Activated CD8-positive, alpha-beta T cell treated with anti-CD3 and anti-CD28 coated beads for 36 hours (primary cell): Measurements from ENCODE around the gene OXLD1. TPM values are rescaled to one million over a fixed set of nuclear protein-coding genes. Genes with fewer than 3 reads are reported as not detected.

Experiments used
- ATAC-seq: fragments of 200-7000 bp; cut with Tn5 transposase; one replicate; pipeline ENCODE4 v1.10.0; 2021; ENCODE audit warnings: mild to moderate bottlenecking, moderate library complexity
- CTCF ChIA-PET: fragments of 350-600 bp; sonication (Branson Sonifier 250); formaldehyde crosslinking; loops from one replicate; lab custom pipeline; 2021; ENCODE audit warnings: antibody characterized with exemption; lab: Charles Lee
- POLR2A ChIA-PET: fragments of 350-600 bp; sonication (Branson Sonifier 250); formaldehyde crosslinking; loops from one replicate; lab custom pipeline; 2021; ENCODE audit warnings: antibody characterized with exemption; lab: Charles Lee
- DNase-seq: peaks from one replicate; pipeline ENCODE4 v3.0.0-alpha.2; 2020
- H3K27ac Mint-ChIP-seq: one replicate; pipeline ENCODE4 v1.8.0; 2021; ENCODE audit warnings: mild to moderate bottlenecking, mixed read lengths
- H3K27me3 Mint-ChIP-seq: one replicate; pipeline ENCODE4 v1.8.0; 2021; ENCODE audit warnings: mixed read lengths
- H3K36me3 Mint-ChIP-seq: one replicate; pipeline ENCODE4 v1.8.0; 2021; ENCODE audit warnings: low read depth, mixed read lengths
- H3K4me1 Mint-ChIP-seq: one replicate; pipeline ENCODE4 v1.8.0; 2021; ENCODE audit warnings: low read depth, mixed read lengths
- H3K4me3 Mint-ChIP-seq: one replicate; pipeline ENCODE4 v1.8.0; 2021; ENCODE audit warnings: mild to moderate bottlenecking, moderate library complexity, mixed read lengths
- H3K9me3 Mint-ChIP-seq: one replicate; pipeline ENCODE4 v1.8.0; 2021; ENCODE audit warnings: mixed read lengths
- CTCF ChIP-seq: fragments of 200-600 bp; IDR thresholded peaks from one replicate; pipeline ENCODE4 v1.8.0; 2022; ENCODE audit warnings: antibody characterized with exemption, mild to moderate bottlenecking
- intact Hi-C: fragments of 100-400 bp; cut with micrococcal nuclease; formaldehyde crosslinking; loops from one replicate; pipeline ENCODE4 v1.10.0; 2022
- total RNA-seq, 2 experiments: library from RNA; stranded (reverse); gene quantifications; one replicate each; pipeline ENCODE4 v1.2.3, GENCODE V29; 2021

OXLD1 gene
- total RNA-seq, 2 experiments from 2014 or later = 50.1 to 52.6 TPM

GRCh38 chr17:81672504-81672903 is 6.1 kb upstream of the OXLD1 start:
- no peak for DNase-seq
- ChIA-PET CTCF (no interaction called here), POLR2A (interaction anchor here (1.2 to 4.0 kb wide), 2 partner anchors 11 to 43 kb away, joined by 5 to 27 read pairs; partner anchors contain the start of genes ARL16 and HGS)
- ATAC-seq = no peak
- Mint-ChIP-seq H3K9me3 (no peaks in the 10 kb centered on the region), H3K4me3 (no peak overlapping the region), H3K36me3 (peaks cover 50% of the 10 kb centered on the region), H3K27me3 (no peaks in the 10 kb centered on the region), H3K4me1 (peaks cover 18% of the 10 kb centered on the region), H3K27ac (no peak overlapping the region)
- intact Hi-C loops = no loop called here
- no peak for TF ChIP-seq CTCF

DNA sequence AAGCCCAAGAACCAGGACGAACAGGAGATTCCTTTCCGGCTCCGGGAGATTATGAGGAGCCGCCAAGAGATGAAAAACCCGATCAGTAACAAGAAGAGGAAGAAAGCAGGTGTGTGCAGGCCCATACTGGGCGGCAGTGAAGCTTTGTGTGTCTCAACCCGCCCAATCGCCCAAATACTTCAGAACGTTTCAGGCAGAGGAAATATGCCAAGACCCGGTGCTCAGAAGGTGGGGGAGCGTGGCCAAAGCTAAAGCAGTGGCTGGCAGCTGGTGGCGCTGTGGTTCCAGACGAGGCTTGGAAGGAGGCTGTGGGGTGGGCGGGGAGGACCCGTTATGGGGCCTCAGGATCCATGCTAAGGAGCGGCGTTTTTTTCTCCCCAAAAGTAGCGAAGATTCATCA is 1.3 kb upstream of the OXLD1 start:
- Mint-ChIP-seq H3K27me3 (no peaks in the 10 kb centered on the region), H3K36me3 (peaks cover 66% of the 10 kb centered on the region), H3K27ac (peak overlapping the region; percentile 87), H3K4me1 (peaks cover 42% of the 10 kb centered on the region), H3K4me3 (peak overlapping the region; percentile 88), H3K9me3 (peaks cover 2% of the 10 kb centered on the region)
- CTCF ChIA-PET = no interaction called here
- no peak for ATAC-seq
- intact Hi-C loops = no loop called here
- no peak for TF ChIP-seq CTCF
- DNase-seq = no peak
- POLR2A ChIA-PET = interaction anchor here (1.0 to 3.8 kb wide), 3 partner anchors 9 to 180 kb away, joined by 3 to 33 read pairs (median 4); partner anchors contain the start of genes ARL16 and HGS

DNA sequence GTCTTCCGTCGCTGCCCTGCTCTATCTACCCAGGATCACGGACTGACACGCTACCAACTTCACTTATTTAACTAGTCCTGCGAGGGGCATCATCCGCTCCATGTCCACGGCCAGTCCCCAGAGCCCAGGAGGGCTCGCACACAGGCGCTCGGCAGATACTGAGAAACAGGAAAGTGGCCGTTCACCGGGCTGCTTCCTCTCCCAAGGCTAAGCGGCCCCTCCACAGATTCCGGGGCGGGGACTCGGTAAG is 388 bp downstream of the OXLD1 start:
- ChIA-PET POLR2A (interaction anchor here (0.6 to 3.8 kb wide), 23 partner anchors 9 to 313 kb away, joined by 3 to 33 read pairs (median 4); partner anchors contain the start of genes ACTG1, ARL16, FAAP100 and HGS), CTCF (interaction anchor here (1.0 to 1.6 kb wide), 2 partner anchors 9 to 65 kb away, joined by 3 to 4 read pairs; no protein-coding TSS in a partner anchor)
- H3K36me3 Mint-ChIP-seq = peaks cover 52% of the 10 kb centered on the region
- peak overlapping the region; percentile 88 for H3K4me3 Mint-ChIP-seq
- TF ChIP-seq CTCF = no peak
- peak; percentile 7 for ATAC-seq
- peak; percentile 44 for DNase-seq
- H3K4me1 Mint-ChIP-seq = peaks cover 50% of the 10 kb centered on the region
- H3K27ac Mint-ChIP-seq = peak overlapping the region; percentile 99
- intact Hi-C loops = no loop called here
- H3K9me3 Mint-ChIP-seq = peaks cover 2% of the 10 kb centered on the region
- H3K27me3 Mint-ChIP-seq = no peaks in the 10 kb centered on the region

GRCh38 chr17:81665205-81666091 is 957 bp downstream of the OXLD1 start:
- ChIA-PET POLR2A (interaction anchor here (0.6 to 3.8 kb wide), 29 partner anchors 8 to 314 kb away, joined by 3 to 33 read pairs (median 4); partner anchors contain the start of genes ACTG1, ARHGDIA, ARL16 and FAAP100), CTCF (interaction anchor here (0.8 to 1.6 kb wide), 4 partner anchors 10 to 64 kb away, joined by 3 to 4 read pairs (median 3); partner anchors contain the start of gene MRPL12)

More at GRCh38 chr17:81665205-81666091, 957 bp downstream of the OXLD1 start:
- peak overlapping the region; percentile 99 for H3K27ac Mint-ChIP-seq
- intact Hi-C loops = no loop called here
- peaks cover 2% of the 10 kb centered on the region for H3K9me3 Mint-ChIP-seq
- peak; percentile 45 for ATAC-seq
- peaks cover 50% of the 10 kb centered on the region for H3K4me1 Mint-ChIP-seq
- H3K36me3 Mint-ChIP-seq = peaks cover 52% of the 10 kb centered on the region
- H3K27me3 Mint-ChIP-seq = no peaks in the 10 kb centered on the region
- peak overlapping the region; percentile 88 for H3K4me3 Mint-ChIP-seq
- peak; percentile 81 for DNase-seq
- TF ChIP-seq CTCF = no peak
